ENCODE data around the gene PRSS57.

The PRSS57 gene

DNA sequence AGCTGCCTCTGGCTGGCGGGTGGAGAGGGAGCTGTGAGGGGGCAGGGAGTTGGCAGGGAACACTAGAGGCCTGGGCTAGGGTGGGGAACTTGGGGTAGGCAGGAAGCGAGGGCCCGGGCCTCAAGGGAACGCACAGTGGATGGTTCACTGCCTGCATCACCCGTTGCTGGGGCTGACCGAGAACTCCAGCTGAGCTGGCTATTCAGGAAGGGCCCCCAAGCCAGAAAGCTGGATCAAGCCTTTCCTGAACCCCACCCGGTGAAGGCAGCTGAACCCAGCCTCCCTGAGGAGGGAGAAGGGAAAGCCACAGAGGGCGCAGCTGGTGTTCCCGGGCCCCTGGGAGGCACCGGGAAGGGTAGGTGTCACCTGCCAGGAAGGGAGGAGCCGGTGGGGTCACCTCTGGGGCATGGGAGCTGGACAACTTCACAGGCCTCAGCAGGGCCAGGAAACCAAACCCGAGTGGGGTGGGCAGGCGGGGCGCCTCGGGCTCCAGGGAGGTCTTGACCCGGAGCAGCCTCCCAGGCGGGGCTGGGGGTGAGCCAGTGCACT lies 27.4 kb upstream of the PRSS57 start:
- TF ChIP-seq, protein P1, sequence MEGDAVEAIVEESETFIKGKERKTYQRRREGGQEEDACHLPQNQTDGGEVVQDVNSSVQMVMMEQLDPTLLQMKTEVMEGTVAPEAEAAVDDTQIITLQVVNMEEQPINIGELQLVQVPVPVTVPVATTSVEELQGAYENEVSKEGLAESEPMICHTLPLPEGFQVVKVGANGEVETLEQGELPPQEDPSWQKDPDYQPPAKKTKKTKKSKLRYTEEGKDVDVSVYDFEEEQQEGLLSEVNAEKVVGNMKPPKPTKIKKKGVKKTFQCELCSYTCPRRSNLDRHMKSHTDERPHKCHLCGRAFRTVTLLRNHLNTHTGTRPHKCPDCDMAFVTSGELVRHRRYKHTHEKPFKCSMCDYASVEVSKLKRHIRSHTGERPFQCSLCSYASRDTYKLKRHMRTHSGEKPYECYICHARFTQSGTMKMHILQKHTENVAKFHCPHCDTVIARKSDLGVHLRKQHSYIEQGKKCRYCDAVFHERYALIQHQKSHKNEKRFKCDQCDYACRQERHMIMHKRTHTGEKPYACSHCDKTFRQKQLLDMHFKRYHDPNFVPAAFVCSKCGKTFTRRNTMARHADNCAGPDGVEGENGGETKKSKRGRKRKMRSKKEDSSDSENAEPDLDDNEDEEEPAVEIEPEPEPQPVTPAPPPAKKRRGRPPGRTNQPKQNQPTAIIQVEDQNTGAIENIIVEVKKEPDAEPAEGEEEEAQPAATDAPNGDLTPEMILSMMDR (conservative IDR thresholded peaks at IDR 0.05; ENCODE audit: low read depth, low read length): no peak

DNA sequence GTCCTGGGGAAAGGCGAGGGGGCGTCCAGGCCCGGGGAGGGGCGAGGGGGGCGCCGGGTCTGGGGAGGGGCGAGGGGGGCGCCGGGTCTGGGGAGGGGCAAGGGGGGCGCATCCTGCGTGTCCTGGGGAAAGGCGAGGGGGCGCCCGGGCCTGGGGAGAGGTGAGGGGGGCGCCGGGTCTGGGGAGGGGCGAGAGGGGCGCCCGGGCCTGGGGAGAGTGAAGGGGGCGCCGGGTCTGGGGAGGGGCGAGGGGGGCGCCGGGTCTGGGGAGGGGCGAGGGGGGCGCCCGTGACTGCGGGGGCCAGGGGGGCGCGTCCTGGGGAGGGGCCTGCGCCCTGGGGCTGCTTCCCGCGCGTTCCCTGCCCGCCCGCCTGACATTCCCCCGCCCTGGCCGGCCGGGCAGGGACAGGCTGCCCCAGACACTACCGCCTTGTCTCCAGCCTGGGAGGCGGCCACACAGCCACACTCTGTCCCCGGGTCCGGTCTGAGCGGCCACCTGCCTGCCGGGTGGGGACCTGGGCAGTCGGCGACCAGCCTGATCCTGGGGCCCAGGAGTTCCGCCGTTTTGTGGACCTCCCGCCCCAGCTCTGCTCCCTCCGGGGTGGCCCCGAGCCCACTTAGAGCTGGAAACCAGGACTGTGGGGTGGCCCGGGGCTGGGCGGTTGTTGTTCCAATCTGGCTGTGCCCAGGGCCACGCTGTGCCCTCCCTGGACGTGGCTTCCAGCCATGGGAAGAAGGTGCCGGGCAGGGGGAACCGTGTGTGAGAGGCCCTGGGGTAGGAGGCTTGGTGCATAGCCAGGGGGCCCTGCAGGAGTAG lies 25.3 kb upstream of the PRSS57 start:
- no peak overlapping the region for H3K4me3 ChIP-seq (ENCODE audit: low read depth, low read length)
- DNase-seq (ENCODE audit: low read depth): no peak
- TF ChIP-seq, protein P1 (conservative IDR thresholded peaks at IDR 0.05; ENCODE audit: low read depth, low read length): no peak

More for the DNA sequence above, 27.4 kb upstream of the PRSS57 start:
- H3K4me3 ChIP-seq (ENCODE audit: low read depth, low read length): no peak overlapping the region
- DNase-seq (ENCODE audit: low read depth): no peak

DNA sequence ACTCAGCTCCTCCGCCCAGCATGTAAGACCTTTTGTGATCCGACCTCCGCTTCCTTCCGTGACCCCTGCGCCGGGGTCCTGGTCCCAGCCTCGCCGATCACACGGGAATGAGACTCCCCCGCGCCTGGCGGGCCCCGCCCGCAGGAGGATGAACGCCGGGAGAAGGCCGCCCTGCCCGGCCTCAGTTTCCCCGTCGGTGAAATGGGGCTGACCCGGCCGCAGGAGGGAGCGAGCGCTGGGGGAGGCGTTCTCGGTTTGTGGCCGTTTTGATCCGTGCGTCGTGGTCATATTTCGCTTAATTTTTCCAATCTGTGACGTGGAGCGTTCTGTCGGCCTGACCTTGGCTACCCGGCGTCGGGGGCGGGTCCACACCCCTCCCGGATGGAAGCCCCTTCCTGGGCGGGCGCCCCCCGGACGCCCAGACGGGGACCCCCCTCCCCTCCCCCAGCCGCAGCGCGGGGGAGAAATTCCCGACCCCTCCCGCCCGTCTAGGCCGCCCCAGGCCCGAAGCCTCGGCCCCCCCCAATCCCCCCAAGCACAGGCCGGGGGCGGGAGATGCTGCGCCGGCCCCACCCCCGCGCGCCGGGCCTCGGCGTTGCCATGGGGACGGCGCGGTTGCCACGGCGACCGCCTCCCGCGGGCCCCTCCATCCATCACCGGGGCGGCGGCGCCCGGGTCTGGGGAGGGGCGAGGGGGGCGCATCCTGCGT lies 24.5 kb upstream of the PRSS57 start:
- DNase-seq (ENCODE audit: low read depth): no peak
- TF ChIP-seq, protein P1 (conservative IDR thresholded peaks at IDR 0.05; ENCODE audit: low read depth, low read length): no peak
- H3K4me3 ChIP-seq (ENCODE audit: low read depth, low read length): no peak overlapping the region

DNA sequence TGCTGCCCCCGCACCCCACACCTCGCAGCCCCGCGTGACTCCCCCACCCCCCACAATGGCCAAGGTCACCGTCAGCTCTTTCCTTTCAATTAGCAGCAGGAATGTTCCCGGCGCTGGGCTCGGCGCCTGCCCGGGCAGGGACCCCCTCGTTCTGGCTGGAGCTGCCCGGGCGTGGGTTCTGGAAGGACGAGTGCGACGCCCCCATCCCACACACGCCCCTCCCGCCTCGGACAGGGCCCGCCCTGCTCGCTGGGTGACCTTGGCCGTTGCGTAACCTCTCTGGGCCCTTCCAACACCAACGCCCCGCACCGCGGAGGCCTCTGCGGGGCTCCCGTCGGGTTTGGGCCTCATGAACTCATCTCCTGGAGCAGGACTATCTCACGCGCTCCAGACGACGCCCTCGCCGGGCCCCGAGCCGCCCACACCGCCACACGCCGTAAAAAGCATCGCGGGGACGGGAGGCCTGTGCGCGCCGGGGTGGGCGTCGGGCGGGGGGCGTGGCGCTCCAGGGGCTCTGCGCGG lies 23.8 kb upstream of the PRSS57 start:
- peak; percentile 53 for DNase-seq (ENCODE audit: low read depth)
- no peak overlapping the region for H3K4me3 ChIP-seq (ENCODE audit: low read depth, low read length)
- TF ChIP-seq, protein P1 (conservative IDR thresholded peaks at IDR 0.05; ENCODE audit: low read depth, low read length): no peak

DNA sequence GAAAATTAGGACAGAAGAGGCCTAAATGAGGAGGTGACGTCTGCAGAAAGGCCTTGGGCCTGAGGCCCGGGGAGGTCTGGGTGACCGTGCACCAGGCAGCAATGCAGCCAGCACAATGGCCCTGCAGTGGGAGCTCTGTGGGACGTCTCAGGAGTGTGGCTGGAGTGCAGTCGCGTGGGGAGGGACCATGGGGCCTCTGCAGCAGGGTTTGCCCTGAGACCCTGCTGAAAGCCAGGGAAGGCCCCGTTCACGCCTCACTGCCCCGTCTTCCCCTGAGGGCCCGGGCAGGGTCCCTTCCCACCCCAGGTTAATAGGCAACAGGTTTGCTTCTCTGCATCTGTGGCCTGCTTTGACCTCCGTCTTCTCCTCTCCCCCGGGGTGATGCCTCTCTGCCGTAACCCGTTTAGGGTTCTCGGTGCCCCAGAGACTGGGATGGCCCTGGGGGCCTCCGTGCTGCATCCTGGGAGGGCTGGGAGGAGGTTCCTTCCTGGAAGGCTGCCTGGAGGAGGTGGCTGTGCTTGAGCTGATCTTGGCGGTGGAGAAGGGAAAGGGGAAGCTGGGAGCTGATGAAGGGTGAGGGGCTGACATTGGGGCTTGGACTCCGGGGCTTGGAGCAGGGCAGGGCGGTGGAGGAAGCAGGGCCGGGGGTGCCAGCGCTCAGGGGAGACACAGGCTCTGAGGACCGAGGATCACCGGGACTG lies 23.1 kb upstream of the PRSS57 start:
- TF ChIP-seq, protein P1 (conservative IDR thresholded peaks at IDR 0.05; ENCODE audit: low read depth, low read length): no peak
- H3K4me3 ChIP-seq (ENCODE audit: low read depth, low read length): no peak overlapping the region
- no peak for DNase-seq (ENCODE audit: low read depth)

DNA sequence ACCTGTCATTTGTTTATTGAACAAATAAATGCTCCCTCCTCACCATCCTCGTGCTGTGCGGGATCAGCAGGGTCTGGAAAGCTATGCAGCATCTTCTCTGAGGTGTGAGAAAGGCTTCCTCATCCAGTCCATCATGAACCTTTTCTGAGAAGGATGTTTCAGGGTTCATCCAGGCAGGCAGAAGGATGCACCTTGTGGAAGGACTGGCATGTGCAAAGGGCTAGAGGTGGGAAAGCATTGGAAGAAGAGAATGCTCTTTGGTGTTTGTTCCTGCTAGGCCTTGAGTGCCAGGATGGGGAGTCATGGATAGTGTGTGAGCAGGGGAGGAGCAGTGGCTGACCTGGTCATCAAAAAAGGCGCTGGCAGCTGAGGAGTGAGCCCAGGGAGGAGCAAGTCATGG lies 20.1 kb upstream of the PRSS57 start:
- H3K4me3 ChIP-seq (ENCODE audit: low read depth, low read length): no peak overlapping the region
- no peak for DNase-seq (ENCODE audit: low read depth)
- TF ChIP-seq, protein P1 (conservative IDR thresholded peaks at IDR 0.05; ENCODE audit: low read depth, low read length): no peak
